Panc1 (cell line): ENCODE measurements around the gene TAF15. TPM values are rescaled to one million over a fixed set of nuclear protein-coding genes. Genes with fewer than 3 reads are reported as not detected.

Source experiments
- ATAC-seq: fragments of 200-7000 bp; cut with Tn5 transposase; 2 replicates; pipeline ENCODE4 v1.9.1; 2020; ENCODE audit warnings: mild to moderate bottlenecking, moderate library complexity
- BruUV-seq: library from RNA; stranded (reverse); fragments of 400-500 nt; replicated peaks from 2 replicates; lab custom pipeline; 2021; lab: Mats Ljungman, UMichigan
- CTCF ChIA-PET: fragments of 300-600 bp; sonication (Branson Sonifier 250); formaldehyde crosslinking; loops from one replicate; lab custom pipeline; 2022; ENCODE audit warnings: antibody characterized with exemption; lab: Charles Lee
- POLR2A ChIA-PET: fragments of 300-600 bp; sonication (Branson Sonifier 250); formaldehyde crosslinking; loops from one replicate; lab custom pipeline; 2022; ENCODE audit warnings: antibody characterized with exemption; lab: Charles Lee
- DNase-seq: peaks from one replicate; pipeline ENCODE4 v3.0.0-alpha.2; 2010; ENCODE audit warnings: low read depth, low spot score
- H3K27ac ChIP-seq: 2 replicates; pipeline ENCODE4 v1.5.1; 2011; ENCODE audit warnings: mild to moderate bottlenecking, low read length, inconsistent platforms
- H3K27me3 ChIP-seq: fragments of 200-500 bp; sonication (Bioruptor generic); 2 replicates; pipeline ENCODE4 v1.6.0; 2014; ENCODE audit warnings: low read length, inconsistent platforms; ENCODE audit not compliant: control insufficient read depth, insufficient read depth
- H3K36me3 ChIP-seq: fragments of 200-500 bp; sonication (Bioruptor generic); 2 replicates; pipeline ENCODE4 v1.5.1; 2014; ENCODE audit warnings: inconsistent platforms, mild to moderate bottlenecking, low read length, moderate library complexity; ENCODE audit not compliant: control insufficient read depth, insufficient read depth
- H3K4me1 ChIP-seq: 2 replicates; pipeline ENCODE4 v1.5.1; 2011; ENCODE audit warnings: inconsistent platforms, mild to moderate bottlenecking, low read length, moderate library complexity; ENCODE audit not compliant: control insufficient read depth, insufficient read depth
- H3K4me3 ChIP-seq, 2 experiments: 2 replicates each; pipeline ENCODE4 v1.5.1; 2011 to 2012; ENCODE audit warnings: low read depth in 2 of 2, low read length in 2 of 2, mild to moderate bottlenecking in 2 of 2, inconsistent platforms in 1 of 2, moderate library complexity in 1 of 2
- H3K9me3 ChIP-seq: fragments of 200-500 bp; sonication (Bioruptor generic); 2 replicates; pipeline ENCODE4 v1.5.1; 2014; ENCODE audit warnings: low read depth, mild to moderate bottlenecking, inconsistent platforms, low read length, moderate library complexity; ENCODE audit not compliant: control insufficient read depth, insufficient read depth
- POLR2AphosphoS5 ChIP-seq: IDR thresholded peaks from 2 replicates; pipeline ENCODE4 v1.6.1; 2012; ENCODE audit warnings: mild to moderate bottlenecking, low read depth, low read length, moderate library complexity
- SIN3A ChIP-seq: IDR thresholded peaks from 2 replicates; pipeline ENCODE4 v1.6.1; 2012; ENCODE audit warnings: low read depth, mild to moderate bottlenecking, low read length, moderate library complexity, borderline replicate concordance; ENCODE audit not compliant: insufficient read depth
- TCF7L2 ChIP-seq: IDR thresholded peaks from 2 replicates; pipeline ENCODE4 v1.6.1; 2011; ENCODE audit warnings: mild to moderate bottlenecking, low read depth, low read length, inconsistent platforms
- in situ Hi-C: cut with HindIII; loops from 2 replicates; pipeline ENCODE4 v1.10.0; 2016; ENCODE audit warnings: low sequenced_read_pairs, low pct_unique_long_range_greater_than_20kb
- intact Hi-C: fragments of 100-400 bp; cut with micrococcal nuclease; formaldehyde crosslinking; loops from one replicate; pipeline ENCODE4 v1.10.0; 2022; ENCODE audit not compliant: unreplicated experiment
- total RNA-seq: library from RNA; stranded (reverse); gene quantifications from one replicate; pipeline ENCODE4 v1.2.1, GENCODE V29; 2021; ENCODE audit not compliant: unreplicated experiment
- TF ChIP-seq, protein P1 (sequence below): fragments of 450-650 bp; IDR thresholded peaks from 2 replicates; pipeline ENCODE4 v1.5.1; 2017; ENCODE audit warnings: mild to moderate bottlenecking
- TF ChIP-seq, protein P2 (sequence below), 2 experiments: IDR thresholded peaks; 2 replicates each; pipeline ENCODE4 v1.6.1; 2011 to 2012; ENCODE audit warnings: low read depth in 2 of 2, control low read depth in 1 of 2, low read length in 1 of 2, mild to moderate bottlenecking in 1 of 2, moderate library complexity in 1 of 2; ENCODE audit not compliant: insufficient read depth in 1 of 2

Gene TAF15
- total RNA-seq, 1 experiment from 2014 or later: 249 TPM

DNA sequence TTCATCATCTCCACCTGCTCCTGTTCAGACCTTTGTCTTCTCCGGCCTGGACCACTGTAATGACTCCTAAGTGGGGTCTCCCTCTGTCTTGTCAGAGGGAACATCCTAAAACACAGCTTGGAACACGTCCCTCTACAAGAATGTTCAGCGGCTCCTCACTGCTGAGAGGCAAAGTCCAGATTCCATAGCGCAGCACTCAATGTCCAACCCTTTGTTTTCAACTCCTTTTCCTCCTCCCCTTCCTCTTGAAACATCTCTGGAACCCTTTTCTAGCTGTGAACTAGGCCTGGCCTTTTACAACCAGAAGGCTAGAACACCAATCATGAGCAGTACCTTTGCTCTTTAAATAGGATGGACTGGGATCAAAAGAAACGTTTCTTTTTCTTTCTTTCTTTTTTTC, 47.7 kb upstream of the TAF15 start:
- POLR2A ChIA-PET: no interaction called here
- in situ Hi-C loops: no loop called here

DNA sequence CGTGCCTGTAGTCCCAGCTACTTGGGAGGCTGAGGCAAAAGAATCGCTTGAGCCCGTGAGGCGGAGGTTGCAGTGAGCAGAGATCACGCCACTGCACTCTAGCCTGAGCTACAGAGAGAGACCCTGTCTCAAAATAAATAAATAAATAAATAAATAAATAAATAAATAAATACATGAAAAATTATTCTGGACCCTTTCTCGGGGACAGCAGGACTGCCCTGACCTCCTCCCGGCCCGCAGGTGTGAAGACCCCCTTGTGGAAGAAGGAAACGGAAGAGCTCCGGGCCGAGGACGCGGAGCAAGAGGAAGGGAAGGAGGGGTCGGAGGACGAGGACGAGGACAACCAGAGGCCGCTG, 45.5 kb upstream of the TAF15 start:
- intact Hi-C loops (no loop called here), in situ Hi-C loops (no loop called here)
- no TSS peak for BruUV-seq
- Histone ChIP-seq H3K27ac (no peak overlapping the region), H3K36me3 (no peaks in the 10 kb centered on the region), H3K27me3 (peaks cover 3% of the 10 kb centered on the region; the same call in 1 of the 2 replicates), H3K4me1 (peaks cover 4% of the 10 kb centered on the region; the same call in 1 of the 2 replicates), H3K9me3 (no peaks in the 10 kb centered on the region), H3K4me3 (peak overlapping the region; percentile 46 to 64)
- ATAC-seq: no peak
- ChIA-PET CTCF (interaction anchor here (0.6 to 3.2 kb wide), 16 partner anchors 10 to 270 kb away, joined by 3 to 37 read pairs (median 5); partner anchors contain the start of genes PEX12 and TAF15), POLR2A (interaction anchor here (0.5 to 0.8 kb wide), 2 partner anchors 45 to 156 kb away, joined by 3 to 4 read pairs; partner anchors contain the start of gene TAF15)
- DNase-seq: no peak
- TF ChIP-seq, protein P1, sequence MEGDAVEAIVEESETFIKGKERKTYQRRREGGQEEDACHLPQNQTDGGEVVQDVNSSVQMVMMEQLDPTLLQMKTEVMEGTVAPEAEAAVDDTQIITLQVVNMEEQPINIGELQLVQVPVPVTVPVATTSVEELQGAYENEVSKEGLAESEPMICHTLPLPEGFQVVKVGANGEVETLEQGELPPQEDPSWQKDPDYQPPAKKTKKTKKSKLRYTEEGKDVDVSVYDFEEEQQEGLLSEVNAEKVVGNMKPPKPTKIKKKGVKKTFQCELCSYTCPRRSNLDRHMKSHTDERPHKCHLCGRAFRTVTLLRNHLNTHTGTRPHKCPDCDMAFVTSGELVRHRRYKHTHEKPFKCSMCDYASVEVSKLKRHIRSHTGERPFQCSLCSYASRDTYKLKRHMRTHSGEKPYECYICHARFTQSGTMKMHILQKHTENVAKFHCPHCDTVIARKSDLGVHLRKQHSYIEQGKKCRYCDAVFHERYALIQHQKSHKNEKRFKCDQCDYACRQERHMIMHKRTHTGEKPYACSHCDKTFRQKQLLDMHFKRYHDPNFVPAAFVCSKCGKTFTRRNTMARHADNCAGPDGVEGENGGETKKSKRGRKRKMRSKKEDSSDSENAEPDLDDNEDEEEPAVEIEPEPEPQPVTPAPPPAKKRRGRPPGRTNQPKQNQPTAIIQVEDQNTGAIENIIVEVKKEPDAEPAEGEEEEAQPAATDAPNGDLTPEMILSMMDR: no peak

More for the DNA sequence above, 47.7 kb upstream of the TAF15 start:
- no TSS peak for BruUV-seq
- H3K9me3 ChIP-seq: no peaks in the 10 kb centered on the region
- H3K4me1 ChIP-seq: peaks cover 4% of the 10 kb centered on the region; the same call in 1 of the 2 replicates
- no peak for ATAC-seq
- no peak overlapping the region for H3K4me3 ChIP-seq
- TF ChIP-seq, protein P1: no peak
- TF ChIP-seq, protein P2, sequence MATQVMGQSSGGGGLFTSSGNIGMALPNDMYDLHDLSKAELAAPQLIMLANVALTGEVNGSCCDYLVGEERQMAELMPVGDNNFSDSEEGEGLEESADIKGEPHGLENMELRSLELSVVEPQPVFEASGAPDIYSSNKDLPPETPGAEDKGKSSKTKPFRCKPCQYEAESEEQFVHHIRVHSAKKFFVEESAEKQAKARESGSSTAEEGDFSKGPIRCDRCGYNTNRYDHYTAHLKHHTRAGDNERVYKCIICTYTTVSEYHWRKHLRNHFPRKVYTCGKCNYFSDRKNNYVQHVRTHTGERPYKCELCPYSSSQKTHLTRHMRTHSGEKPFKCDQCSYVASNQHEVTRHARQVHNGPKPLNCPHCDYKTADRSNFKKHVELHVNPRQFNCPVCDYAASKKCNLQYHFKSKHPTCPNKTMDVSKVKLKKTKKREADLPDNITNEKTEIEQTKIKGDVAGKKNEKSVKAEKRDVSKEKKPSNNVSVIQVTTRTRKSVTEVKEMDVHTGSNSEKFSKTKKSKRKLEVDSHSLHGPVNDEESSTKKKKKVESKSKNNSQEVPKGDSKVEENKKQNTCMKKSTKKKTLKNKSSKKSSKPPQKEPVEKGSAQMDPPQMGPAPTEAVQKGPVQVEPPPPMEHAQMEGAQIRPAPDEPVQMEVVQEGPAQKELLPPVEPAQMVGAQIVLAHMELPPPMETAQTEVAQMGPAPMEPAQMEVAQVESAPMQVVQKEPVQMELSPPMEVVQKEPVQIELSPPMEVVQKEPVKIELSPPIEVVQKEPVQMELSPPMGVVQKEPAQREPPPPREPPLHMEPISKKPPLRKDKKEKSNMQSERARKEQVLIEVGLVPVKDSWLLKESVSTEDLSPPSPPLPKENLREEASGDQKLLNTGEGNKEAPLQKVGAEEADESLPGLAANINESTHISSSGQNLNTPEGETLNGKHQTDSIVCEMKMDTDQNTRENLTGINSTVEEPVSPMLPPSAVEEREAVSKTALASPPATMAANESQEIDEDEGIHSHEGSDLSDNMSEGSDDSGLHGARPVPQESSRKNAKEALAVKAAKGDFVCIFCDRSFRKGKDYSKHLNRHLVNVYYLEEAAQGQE (IDR thresholded peaks at IDR 0.05; ENCODE audit: insufficient read depth in 1 of 2, low read depth in 2 of 2, low read length in 1 of 2): no peak
- no peak for TF ChIP-seq POLR2AphosphoS5
- TF ChIP-seq TCF7L2: no peak
- no peak for TF ChIP-seq SIN3A
- intact Hi-C loops: no loop called here
- CTCF ChIA-PET: no interaction called here
- H3K36me3 ChIP-seq: no peaks in the 10 kb centered on the region
- H3K27ac ChIP-seq: no peak overlapping the region
- H3K27me3 ChIP-seq: no peaks in the 10 kb centered on the region
- DNase-seq: no peak
